Breast epithelium (tissue), 4 donors: ENCODE results near the gene CENPU. TPM values are rescaled to one million over a fixed set of nuclear protein-coding genes. Genes with fewer than 3 reads are reported as not detected.

ENCODE experiments used
- DNase-seq, 2 donors: peaks; one replicate each; pipeline ENCODE4 v3.0.0-alpha.2; 2019; ENCODE audit warnings: low spot score in 2 of 2
- H3K27ac ChIP-seq, 2 donors: fragments of 200-600 bp; sonication (generic) in 1 of 2; one replicate each; pipeline ENCODE4 v1.5.1; 2016 to 2019; ENCODE audit warnings: mild to moderate bottlenecking in 1 of 2
- H3K27me3 ChIP-seq, 2 donors: fragments of 200-600 bp; sonication (generic) in 1 of 2; one replicate each; pipeline versions ENCODE4 v1.5.1 to v1.6.0; 2017 to 2019; ENCODE audit warnings: control low read depth in 1 of 2, mild to moderate bottlenecking in 1 of 2
- H3K36me3 ChIP-seq: fragments of 200-600 bp; one replicate; pipeline ENCODE4 v1.5.1; 2019
- H3K4me1 ChIP-seq, 2 donors: fragments of 200-600 bp; sonication (generic); one replicate each; pipeline ENCODE4 v1.5.1; 2016 to 2019; ENCODE audit warnings: control low read depth in 1 of 2
- H3K4me3 ChIP-seq, 3 donors: fragments of 200-600 bp; sonication (generic); 1 replicate in 2 of 3; 2 replicates in 1 of 3; pipeline ENCODE4 v1.5.1; 2016 to 2019; ENCODE audit warnings: mild to moderate bottlenecking in 3 of 3, moderate library complexity in 2 of 3
- H3K9me3 ChIP-seq, 2 donors: fragments of 200-600 bp; sonication (generic) in 1 of 2; one replicate each; pipeline ENCODE4 v1.5.1; 2016 to 2019; ENCODE audit warnings: control low read depth in 1 of 2
- CTCF ChIP-seq, 3 donors: fragments of 450-650 bp; IDR thresholded peaks; one replicate each; pipeline ENCODE4 v1.5.1; 2016 to 2017; ENCODE audit warnings: antibody characterized with exemption in 3 of 3, mild to moderate bottlenecking in 3 of 3, moderate library complexity in 3 of 3
- POLR2A ChIP-seq: fragments of 450-650 bp; IDR thresholded peaks from one replicate; pipeline ENCODE4 v1.6.1; 2016; ENCODE audit warnings: antibody characterized with exemption, mild to moderate bottlenecking, moderate library complexity
- POLR2AphosphoS5 ChIP-seq, 3 donors: sonication (generic); formaldehyde crosslinking; IDR thresholded peaks; one replicate each; pipeline ENCODE4 v1.6.1; 2017; ENCODE audit warnings: antibody characterized with exemption in 3 of 3
- intact Hi-C: fragments of 100-400 bp; cut with DNase I; formaldehyde crosslinking; loops from one replicate; pipeline ENCODE4 v1.15.1; 2023; ENCODE audit warnings: low total_unique reads
- total RNA-seq, 3 donors: library from RNA; depleted of rRNA; stranded (reverse); fragments of >200 nt; gene quantifications; one replicate each; pipeline ENCODE4 v1.1.0, GENCODE V29; 2016

The CENPU gene
- total RNA-seq, 3 donors from 2014 or later, result 2.2 to 4.3 (median 2.6) TPM

DNA sequence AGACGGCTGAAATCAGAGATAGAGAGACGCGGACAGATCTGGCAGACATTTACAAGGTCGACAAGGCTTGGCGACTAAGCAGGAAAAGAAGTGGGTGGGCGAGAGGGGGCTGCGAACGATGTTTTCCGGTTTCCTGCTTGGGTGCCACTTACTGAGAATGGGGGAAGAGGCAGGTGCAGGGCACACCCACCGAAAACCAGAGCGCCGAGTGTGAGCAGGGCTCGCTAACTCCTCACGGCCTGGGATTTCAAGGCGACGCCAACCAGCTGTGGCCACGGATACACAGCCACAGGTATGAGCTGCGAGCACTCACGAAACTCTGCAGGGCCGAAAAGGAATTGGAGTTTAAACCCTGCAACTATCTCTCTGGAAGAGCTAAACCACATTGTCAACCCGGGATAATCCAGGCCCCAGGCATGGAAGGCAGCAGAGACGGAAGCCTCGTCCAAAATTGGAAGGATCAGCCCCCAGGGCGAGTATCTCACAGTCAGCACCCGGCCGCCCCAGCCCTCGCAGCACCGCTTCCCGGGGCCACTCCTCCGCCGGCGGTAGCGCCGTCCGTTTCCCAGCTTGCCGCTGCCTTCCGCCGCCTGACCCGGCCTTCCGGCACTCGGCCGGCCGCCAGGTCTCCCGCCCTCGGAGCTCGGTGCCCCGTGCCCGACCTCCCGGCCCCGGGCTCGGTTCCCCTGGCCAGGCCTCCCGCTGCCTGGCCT, 85.4 kb downstream of the CENPU start:
- intact Hi-C loops, result no loop called here
- peaks cover 4 to 11% of the 10 kb centered on the region in 2 donors for H3K4me1 ChIP-seq

GRCh38 chr4:184648054-184648312, 85.9 kb downstream of the CENPU start:
- Histone ChIP-seq H3K27me3 (no peaks in the 10 kb centered on the region), H3K9me3 (no peaks in the 10 kb centered on the region), H3K4me3 (peak overlapping the region; percentile 70 to 90 (median 80)), H3K27ac (peak overlapping the region; percentile 90 to 96), H3K4me1 (peaks cover 4 to 11% of the 10 kb centered on the region in 2 donors), H3K36me3 (no peaks in the 10 kb centered on the region)
- DNase-seq, result no peak
- TF ChIP-seq POLR2AphosphoS5 (IDR thresholded peaks at IDR 0.05) (no peak), POLR2A (no peak), CTCF (IDR thresholded peaks at IDR 0.05) (no peak)
- intact Hi-C loops, result no loop called here

More for the DNA sequence above, 85.4 kb downstream of the CENPU start:
- H3K27me3 ChIP-seq, result no peaks in the 10 kb centered on the region
- H3K27ac ChIP-seq, result peak overlapping the region; percentile 90 to 96
- TF ChIP-seq POLR2A (no peak), POLR2AphosphoS5 (IDR thresholded peaks at IDR 0.05) (no peak), CTCF (IDR thresholded peaks at IDR 0.05) (no peak)
- no peaks in the 10 kb centered on the region for H3K9me3 ChIP-seq
- H3K4me3 ChIP-seq, result peak overlapping the region; percentile 70 to 90 (median 80)
- no peaks in the 10 kb centered on the region for H3K36me3 ChIP-seq
- peak; percentile 28 to 71 for DNase-seq

GRCh38 chr4:184647266-184648053, 86.4 kb downstream of the CENPU start:
- no peak for TF ChIP-seq POLR2A

DNA sequence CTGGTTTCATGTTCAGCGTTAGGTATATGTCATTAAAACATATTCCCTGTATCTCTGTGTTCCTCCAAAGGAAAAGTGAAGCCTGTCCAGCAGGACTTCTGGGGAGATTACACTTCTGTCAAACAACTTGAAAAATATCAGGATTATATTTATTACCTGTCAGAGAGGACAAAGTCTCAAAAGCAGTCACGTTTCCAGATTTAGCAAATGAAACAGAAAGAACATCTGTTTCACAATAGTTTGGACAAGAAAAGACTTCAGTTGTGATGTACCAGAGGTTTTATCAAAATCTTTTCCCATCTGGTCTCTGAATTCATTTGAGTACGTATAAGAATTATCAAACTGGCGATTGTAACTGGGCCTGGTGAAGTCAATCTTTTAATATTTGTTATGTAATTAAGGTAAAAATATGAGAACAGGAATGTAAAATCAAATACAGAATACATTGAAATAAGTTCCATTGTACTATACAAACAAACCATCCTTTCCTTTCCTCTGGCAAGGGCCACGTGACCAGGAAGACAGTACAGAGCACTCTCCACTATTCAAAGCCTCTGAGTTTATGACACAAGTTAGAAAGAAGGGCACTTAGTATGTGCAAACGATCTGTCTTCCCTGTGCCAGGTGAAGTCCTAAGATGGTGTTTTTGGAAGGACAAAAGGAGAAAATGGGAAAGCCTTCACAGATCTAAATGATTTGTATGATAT, 87.8 kb downstream of the CENPU start:
- intact Hi-C loops, result no loop called here

More at GRCh38 chr4:184647266-184648053, 86.4 kb downstream of the CENPU start:
- Histone ChIP-seq H3K4me3 (peak overlapping the region; percentile 70 to 90 (median 80)), H3K36me3 (no peaks in the 10 kb centered on the region), H3K27me3 (no peaks in the 10 kb centered on the region), H3K27ac (peak overlapping the region; percentile 90 to 96), H3K9me3 (no peaks in the 10 kb centered on the region), H3K4me1 (peaks cover 4 to 11% of the 10 kb centered on the region in 2 donors)
- no peak for DNase-seq
- intact Hi-C loops, result no loop called here

More for the DNA sequence above, 87.8 kb downstream of the CENPU start:
- no peak overlapping the region for H3K4me3 ChIP-seq
- no peak overlapping the region for H3K27ac ChIP-seq
- DNase-seq, result no peak
- peaks cover 4 to 11% of the 10 kb centered on the region in 2 donors for H3K4me1 ChIP-seq
- no peaks in the 10 kb centered on the region for H3K9me3 ChIP-seq
- no peaks in the 10 kb centered on the region for H3K36me3 ChIP-seq
- TF ChIP-seq POLR2A (no peak), CTCF (IDR thresholded peaks at IDR 0.05) (no peak), POLR2AphosphoS5 (IDR thresholded peaks at IDR 0.05) (no peak)
- H3K27me3 ChIP-seq, result no peaks in the 10 kb centered on the region
